ENCODE measurements around the gene LRRC59. TPM values are rescaled to one million over a fixed set of nuclear protein-coding genes. Genes with fewer than 3 reads are reported as not detected.

Gene LRRC59
- total and polyA plus RNA-seq, 8 donors: 32.2 to 117 (median 76.0) TPM

- Histone ChIP-seq H3K27me3 (no peaks in the 10 kb centered on the region), H3K4me3 (no peak overlapping the region), H3K36me3 (peaks cover 50 to 70% (median 65%) of the 10 kb centered on the region in 4 donors), H3K9me3 (no peaks in the 10 kb centered on the region), H3K27ac (peak overlapping the region in 4 of 5 donors; percentile 48 to 73 (median 56)), H3K4me1 (peaks cover 28 to 64% (median 45%) of the 10 kb centered on the region in 4 donors)
- WGBS, 5 donors: 56 to 79% (median 65%) methylated on average over 6 to 14 of the region's 14 CpGs
- no peak for TF ChIP-seq POLR2AphosphoS5 (IDR thresholded peaks at IDR 0.05)
- TF ChIP-seq CTCF (IDR thresholded peaks at IDR 0.05): no peak
- TF ChIP-seq EP300 (IDR thresholded peaks at IDR 0.05): no peak
- TF ChIP-seq POLR2A (IDR thresholded peaks at IDR 0.05): no peak
- DNase-seq: no peak
- intact Hi-C loops (cut with DNase I; ENCODE audit: low total_unique reads): loop anchor here (10.0 kb wide), 1 partner anchor 115 kb away; the partner anchor contains the start of gene RSAD1
Observed at GRCh38 chr17:50359998-50360461, 37.3 kb downstream of the LRRC59 start.

GRCh38 chr17:50359005-50359699, 38.2 kb downstream of the LRRC59 start:
- Histone ChIP-seq H3K4me1 (peaks cover 32 to 66% (median 47%) of the 10 kb centered on the region in 4 donors), H3K9me3 (no peaks in the 10 kb centered on the region), H3K36me3 (peaks cover 59 to 75% (median 72%) of the 10 kb centered on the region in 4 donors), H3K27ac (peak overlapping the region; percentile 16 to 73 (median 53)), H3K27me3 (no peaks in the 10 kb centered on the region), H3K4me3 (no peak overlapping the region)
- intact Hi-C loops (cut with DNase I; ENCODE audit: low total_unique reads): no loop called here
- DNase-seq: peak in 1 of 2 donors; percentile 85
- TF ChIP-seq POLR2AphosphoS5 (IDR thresholded peaks at IDR 0.05) (no peak), EP300 (IDR thresholded peaks at IDR 0.05) (no peak), CTCF (IDR thresholded peaks at IDR 0.05) (no peak), POLR2A (IDR thresholded peaks at IDR 0.05) (no peak)
- 50 to 69% (median 62%) methylated on average over 4 to 5 of the region's 5 CpGs for WGBS, 5 donors

- peaks cover 22 to 66% (median 45%) of the 10 kb centered on the region in 4 donors for H3K4me1 ChIP-seq
- TF ChIP-seq CTCF (IDR thresholded peaks at IDR 0.05): no peak
- TF ChIP-seq POLR2AphosphoS5 (IDR thresholded peaks at IDR 0.05): no peak
- TF ChIP-seq POLR2A (IDR thresholded peaks at IDR 0.05): no peak
- TF ChIP-seq EP300 (IDR thresholded peaks at IDR 0.05): no peak
- H3K36me3 ChIP-seq: peaks cover 62 to 85% (median 82%) of the 10 kb centered on the region in 4 donors
- 81 to 95% (median 90%) methylated on average over 12 to 17 of the region's 17 CpGs for WGBS, 5 donors
- H3K4me3 ChIP-seq: no peak overlapping the region
- H3K9me3 ChIP-seq: no peaks in the 10 kb centered on the region
- H3K27ac ChIP-seq: peak overlapping the region in 3 of 5 donors; percentile 3 to 73 (median 38)
- H3K27me3 ChIP-seq: no peaks in the 10 kb centered on the region
- no peak for DNase-seq
- intact Hi-C loops (cut with DNase I; ENCODE audit: low total_unique reads): no loop called here
Observed at GRCh38 chr17:50358177-50358576, 39.1 kb downstream of the LRRC59 start.

- no peak overlapping the region for H3K4me3 ChIP-seq
- TF ChIP-seq POLR2A (IDR thresholded peaks at IDR 0.05) (no peak), EP300 (IDR thresholded peaks at IDR 0.05) (no peak), POLR2AphosphoS5 (IDR thresholded peaks at IDR 0.05) (no peak), CTCF (IDR thresholded peaks at IDR 0.05) (no peak)
- H3K4me1 ChIP-seq: peaks cover 24 to 69% (median 47%) of the 10 kb centered on the region in 4 donors
- WGBS, 5 donors: 90 to 94% (median 92%) methylated on average over 12 of the region's 12 CpGs
- peaks cover 64 to 96% (median 93%) of the 10 kb centered on the region in 4 donors for H3K36me3 ChIP-seq
- intact Hi-C loops (cut with DNase I; ENCODE audit: low total_unique reads): no loop called here
- H3K9me3 ChIP-seq: no peaks in the 10 kb centered on the region
- DNase-seq: peak in 1 of 2 donors; percentile 15
- H3K27ac ChIP-seq: peak overlapping the region in 2 of 5 donors; percentile 5 to 20
- H3K27me3 ChIP-seq: no peaks in the 10 kb centered on the region
Observed at GRCh38 chr17:50356892-50357510, 40.3 kb downstream of the LRRC59 start.

Data from stomach (tissue), 9 donors.